Fibroblast of skin of left quadriceps (primary cell): Measurements from ENCODE around the gene PEAK1.
"Not testable (repeated sequence)": the region's sequence is repeated elsewhere in the genome, so short reads cannot be mapped to it uniquely, and the experiment has no call there.

Experiments used
- DNase-seq, 2 experiments: peaks; one replicate each; pipeline ENCODE4 v3.0.0-alpha.2; 2013; ENCODE audit warnings: low read depth in 2 of 2

The PEAK1 gene

GRCh38 chr15:77406173-77406759, 13.6 kb downstream of the PEAK1 start:
- not testable (repeated sequence) for DNase-seq

DNA sequence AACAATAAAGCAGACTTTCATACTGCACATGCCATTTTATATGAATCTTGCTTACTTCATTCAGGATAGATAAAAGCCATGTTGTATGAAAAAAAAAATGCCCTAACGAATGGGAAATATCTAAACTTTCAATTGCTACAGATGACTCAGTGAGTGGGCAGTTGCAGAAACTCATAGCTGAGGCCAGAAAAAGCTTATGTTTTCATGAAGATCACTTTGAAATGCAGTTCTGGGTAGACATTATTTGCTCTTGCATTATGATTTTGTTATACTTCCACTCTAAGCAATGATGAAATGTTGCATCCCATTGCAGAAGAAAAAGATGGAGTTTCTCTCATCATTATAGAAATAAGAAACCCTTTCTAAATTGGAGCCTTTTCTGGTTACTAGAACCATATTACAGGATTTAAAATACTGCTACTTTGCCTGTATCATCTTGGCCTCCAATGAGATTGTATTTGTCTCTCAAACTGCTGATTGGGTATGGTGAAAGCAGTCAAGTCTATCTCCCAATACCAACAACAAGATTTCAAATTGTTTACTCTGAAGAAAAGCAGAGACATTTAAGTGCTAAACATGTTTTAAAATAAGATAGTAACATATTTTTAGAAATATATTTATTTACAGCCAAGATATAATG, 17.0 kb downstream of the PEAK1 start:
- peak; percentile 68 to 69 for DNase-seq

DNA sequence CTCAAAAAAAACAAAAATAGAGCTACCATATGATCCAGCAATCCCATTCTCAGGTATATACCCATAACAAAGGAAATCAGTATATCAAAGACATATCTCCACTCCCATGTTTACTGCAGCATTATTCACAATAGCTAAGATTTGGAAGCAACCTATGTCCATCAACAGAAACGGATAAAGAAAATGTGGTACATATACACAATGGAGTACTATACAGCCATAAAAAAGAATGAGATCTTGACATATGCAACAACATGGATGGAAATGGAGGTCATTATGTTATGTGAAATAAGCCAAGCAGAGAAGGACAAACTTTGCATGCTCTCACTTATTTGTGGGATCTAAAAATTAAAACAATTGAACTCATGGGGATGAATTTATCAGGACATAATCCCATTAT, 19.6 kb downstream of the PEAK1 start:
- no peak for DNase-seq

GRCh38 chr15:77398927-77399326, 21.0 kb downstream of the PEAK1 start:
- no peak for DNase-seq

- no peak for DNase-seq
Measured at GRCh38 chr15:77396692-77397091, 23.2 kb downstream of the PEAK1 start.

GRCh38 chr15:77395013-77395774, 24.7 kb downstream of the PEAK1 start:
- no peak for DNase-seq

- DNase-seq: no peak
Measured at GRCh38 chr15:77393471-77393840, 26.4 kb downstream of the PEAK1 start.

DNA sequence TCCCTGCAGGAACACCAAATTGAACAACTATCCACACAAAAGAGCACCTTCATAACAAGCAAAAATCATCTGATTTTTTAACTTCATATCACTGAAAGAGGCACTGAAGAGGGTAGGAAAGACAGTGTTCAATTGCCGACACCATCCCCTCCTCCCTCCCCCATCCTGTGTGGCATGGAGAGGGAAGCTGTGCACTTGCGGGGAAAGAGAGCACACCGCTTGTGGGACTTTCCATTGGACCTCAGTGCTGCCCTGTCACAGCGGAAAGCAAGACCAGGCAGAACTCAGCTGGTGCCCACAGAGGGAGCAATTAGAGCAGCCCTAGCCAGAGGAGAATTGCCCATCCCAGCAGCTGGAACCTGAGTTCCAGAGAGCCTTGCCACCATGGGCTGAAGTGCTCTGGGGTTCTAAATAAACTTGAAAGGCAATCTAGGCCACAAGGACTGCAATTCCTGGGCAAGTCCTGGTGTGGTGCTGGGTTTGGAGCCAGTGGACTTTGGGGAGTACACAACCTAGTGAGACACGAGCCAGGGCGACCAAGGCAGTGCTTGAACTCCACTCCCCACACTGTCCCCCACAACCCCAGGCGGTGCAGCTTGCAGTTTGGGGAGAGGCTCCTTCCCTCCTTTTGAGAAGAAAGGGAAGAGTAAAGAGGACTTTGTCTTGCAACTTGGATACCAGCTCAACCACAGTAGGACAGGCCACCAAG, 27.0 kb downstream of the PEAK1 start:
- no peak for DNase-seq

DNA sequence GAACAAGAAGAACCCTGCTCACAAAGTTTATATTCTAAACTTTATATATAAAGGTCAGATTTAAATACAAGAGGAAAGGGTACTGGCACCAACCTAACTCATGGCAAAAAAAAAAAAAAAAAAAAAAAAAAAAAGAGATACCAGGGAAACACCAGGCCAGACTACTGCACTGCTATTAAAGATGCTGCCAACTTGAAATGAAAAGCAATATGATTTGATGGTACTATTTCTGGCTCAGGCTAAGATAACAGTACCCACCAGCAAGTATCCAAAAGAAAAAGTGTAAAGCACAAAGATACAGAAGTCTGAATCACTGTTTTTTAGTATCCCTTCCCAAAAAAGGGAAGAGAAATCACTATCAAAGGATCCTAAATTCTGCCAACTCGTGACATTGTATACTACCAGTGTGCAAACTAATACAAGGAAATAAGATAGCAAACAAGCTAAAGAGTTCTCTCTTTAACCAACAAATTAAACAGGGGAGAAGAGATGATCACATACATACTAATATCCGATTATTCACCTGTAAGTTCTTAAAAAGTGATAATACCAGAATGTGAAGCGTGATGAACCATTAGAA, 28.4 kb downstream of the PEAK1 start:
- no peak for DNase-seq

DNA sequence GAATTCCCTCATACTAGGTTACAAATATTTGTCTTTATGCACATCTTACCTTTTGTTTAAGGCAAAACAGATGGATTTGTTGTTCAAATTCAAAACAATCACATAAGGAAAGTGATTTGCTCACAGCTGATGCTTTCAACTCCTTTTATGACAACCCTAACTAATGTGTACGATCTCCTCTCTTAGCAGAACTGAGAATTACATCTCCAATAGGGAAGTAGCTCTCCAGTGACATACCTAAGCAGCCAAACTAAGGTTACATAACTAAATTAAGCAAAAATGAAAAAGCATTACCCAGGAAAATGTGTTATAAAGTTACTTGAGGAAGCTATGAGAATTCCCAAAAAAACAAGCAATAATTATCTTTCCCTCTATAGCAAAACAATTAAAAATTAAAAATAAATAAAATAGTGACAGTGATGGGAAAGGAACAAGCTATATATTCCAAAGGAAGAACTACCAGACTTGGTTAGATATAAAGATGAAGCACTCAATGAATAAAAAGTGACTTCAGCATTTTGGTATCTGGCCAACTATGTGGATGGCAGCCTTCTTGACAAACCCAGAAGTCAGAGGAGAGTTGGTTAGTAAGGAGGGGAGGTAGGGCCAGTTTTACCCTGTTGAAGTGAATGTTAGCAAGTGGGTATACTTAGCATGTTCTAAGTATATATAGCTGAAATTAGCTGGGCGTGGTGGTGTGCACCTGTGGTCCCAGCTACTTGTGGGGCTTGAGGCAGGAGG, 32.4 kb downstream of the PEAK1 start:
- DNase-seq: no peak

- no peak for DNase-seq
Measured at GRCh38 chr15:77386626-77387025, 33.3 kb downstream of the PEAK1 start.

DNA sequence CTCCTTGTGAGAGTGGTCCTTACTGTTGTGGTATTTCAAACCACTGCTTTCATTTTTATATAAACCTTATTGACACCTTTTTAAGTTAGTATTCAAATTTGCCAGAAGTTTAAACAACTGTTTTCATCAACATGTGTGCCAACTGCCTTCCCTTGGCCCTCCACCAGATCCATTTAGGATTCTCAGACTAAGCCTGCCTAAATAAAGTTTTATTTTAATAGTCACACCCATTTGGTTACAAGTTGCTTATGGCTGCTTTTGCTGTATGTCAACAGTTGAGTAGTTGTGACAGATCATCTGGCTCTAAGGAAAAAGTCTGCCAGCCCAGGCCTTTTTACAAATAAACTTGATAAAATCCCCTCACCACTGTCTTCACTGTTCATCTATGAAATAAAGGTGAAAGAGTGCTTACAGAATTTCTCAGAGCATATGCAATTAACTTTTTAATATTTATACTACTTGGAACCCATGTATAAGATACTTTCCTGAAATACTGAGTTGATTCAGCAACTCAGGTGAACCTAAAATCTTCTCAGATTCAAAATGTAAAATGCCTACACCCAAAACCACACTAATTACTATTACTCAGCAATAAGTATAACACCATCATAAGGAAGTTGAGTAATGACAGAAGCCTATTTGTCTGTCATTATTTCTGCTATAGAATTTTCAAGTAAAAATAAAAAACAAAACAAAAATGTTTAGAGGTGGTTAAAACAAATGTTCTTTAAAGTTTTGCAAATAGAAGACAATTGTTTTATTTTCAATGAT, 35.1 kb downstream of the PEAK1 start:
- DNase-seq: no peak

- DNase-seq: no peak
Measured at GRCh38 chr15:77384086-77384485, 35.8 kb downstream of the PEAK1 start.

DNA sequence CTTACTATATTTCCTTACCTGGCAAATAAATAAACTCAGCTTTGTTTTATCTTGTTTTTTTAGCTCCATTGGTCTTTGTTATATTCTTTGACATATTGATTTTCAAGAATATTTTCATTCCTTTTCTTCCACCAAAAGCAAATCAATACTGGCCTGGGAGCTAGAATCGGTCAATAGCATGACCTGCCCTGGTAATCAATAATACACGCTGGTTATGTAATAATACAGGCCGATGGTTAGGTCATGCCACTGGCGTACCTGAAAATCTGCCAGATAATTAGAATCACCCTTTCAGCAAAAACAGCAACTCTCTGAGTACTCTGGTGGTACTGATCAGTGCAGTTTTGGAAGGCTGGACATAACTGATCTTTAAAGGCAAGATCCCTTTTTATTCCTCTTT, 39.9 kb downstream of the PEAK1 start:
- DNase-seq: no peak

DNA sequence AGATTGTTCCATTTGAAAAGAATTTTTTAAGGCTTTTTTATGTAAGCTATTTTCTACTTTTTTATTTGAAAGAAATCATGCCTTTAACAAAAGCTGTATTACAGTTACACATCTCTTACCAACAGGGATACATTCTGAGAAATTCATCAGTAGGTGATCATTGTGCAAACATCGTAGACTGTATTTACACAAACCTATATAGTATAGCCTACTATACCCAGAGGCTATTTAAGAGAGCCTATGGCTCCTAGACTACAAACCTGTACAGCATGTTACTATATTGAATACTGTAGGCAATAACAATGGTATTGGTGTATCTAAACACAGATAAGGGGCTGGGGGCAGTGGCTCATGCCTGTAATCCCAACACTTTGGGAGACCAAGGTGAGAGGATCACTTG, 43.1 kb downstream of the PEAK1 start:
- DNase-seq: no peak

DNA sequence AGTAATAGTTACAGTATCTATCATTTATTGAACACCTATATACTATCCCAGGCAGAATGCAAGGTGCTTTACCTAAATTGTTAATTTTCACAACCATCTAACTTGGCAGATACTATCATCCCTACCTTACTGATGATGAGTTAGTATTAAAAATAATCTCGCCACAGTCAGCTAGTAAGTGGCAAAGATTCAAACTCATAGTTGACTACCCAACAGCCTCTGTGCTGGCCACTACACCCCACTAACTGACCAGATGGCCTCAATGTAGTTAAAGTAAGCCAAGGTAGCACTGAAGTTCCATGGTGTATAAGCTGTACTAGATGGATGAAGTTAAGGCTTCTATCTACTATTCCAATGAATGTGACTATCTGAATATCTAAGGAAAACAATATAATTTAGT, 44.8 kb downstream of the PEAK1 start:
- DNase-seq: no peak

DNA sequence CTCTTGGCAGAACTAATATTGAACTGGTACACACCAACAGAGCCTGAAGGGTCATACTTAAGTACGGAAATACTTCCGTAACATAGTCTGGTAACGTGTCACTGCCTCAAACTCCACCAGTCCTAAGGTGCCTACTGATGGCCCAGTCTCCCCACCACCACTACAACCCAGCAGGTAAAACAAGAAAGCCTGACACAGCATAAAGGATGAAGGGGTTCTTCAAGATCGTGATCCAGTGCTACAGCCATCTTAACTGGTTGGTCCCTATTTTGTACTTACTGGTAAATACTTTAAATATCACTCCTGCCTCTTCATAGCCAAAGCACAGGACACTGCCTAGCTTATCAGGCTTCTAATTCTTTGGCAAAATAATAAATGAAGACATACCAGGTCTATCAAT, 46.5 kb downstream of the PEAK1 start:
- DNase-seq: no peak

GRCh38 chr15:77371850-77372563, 47.9 kb downstream of the PEAK1 start:
- no peak for DNase-seq

GRCh38 chr15:77370580-77370979, 49.3 kb downstream of the PEAK1 start:
- no peak for DNase-seq

DNA sequence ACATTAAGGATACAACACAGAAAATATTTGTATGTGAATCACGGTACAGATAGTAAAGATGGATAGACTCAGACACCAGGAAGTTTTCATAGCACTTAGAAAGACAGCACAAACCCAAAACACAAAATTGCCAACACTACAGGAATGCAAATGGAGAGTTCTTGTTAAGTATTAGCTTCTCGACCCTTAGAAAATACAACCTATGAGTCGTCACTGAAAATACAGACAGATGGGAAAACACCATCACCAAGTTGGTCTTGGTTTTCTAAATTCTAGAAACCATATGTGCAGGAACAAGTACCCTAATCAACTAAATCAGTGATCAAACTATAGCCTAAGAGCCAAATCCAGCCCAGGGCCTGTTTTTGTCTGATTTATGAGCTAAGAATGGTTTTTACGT, 50.7 kb downstream of the PEAK1 start:
- DNase-seq: peak in 1 of 2 experiments; percentile 7
